Panc1 (cell line): ENCODE data around the gene EIF2B5. TPM values are rescaled to one million over a fixed set of nuclear protein-coding genes. Genes with fewer than 3 reads are reported as not detected.

Experiments used
- ATAC-seq: fragments of 200-7000 bp; cut with Tn5 transposase; 2 replicates; pipeline ENCODE4 v1.9.1; 2020; ENCODE audit warnings: mild to moderate bottlenecking, moderate library complexity
- BruUV-seq: library from RNA; stranded (reverse); fragments of 400-500 nt; replicated peaks from 2 replicates; lab custom pipeline; 2021; lab: Mats Ljungman, UMichigan
- CTCF ChIA-PET: fragments of 300-600 bp; sonication (Branson Sonifier 250); formaldehyde crosslinking; loops from one replicate; lab custom pipeline; 2022; ENCODE audit warnings: antibody characterized with exemption; lab: Charles Lee
- POLR2A ChIA-PET: fragments of 300-600 bp; sonication (Branson Sonifier 250); formaldehyde crosslinking; loops from one replicate; lab custom pipeline; 2022; ENCODE audit warnings: antibody characterized with exemption; lab: Charles Lee
- DNase-seq: peaks from one replicate; pipeline ENCODE4 v3.0.0-alpha.2; 2010; ENCODE audit warnings: low read depth, low spot score
- H3K27ac ChIP-seq: 2 replicates; pipeline ENCODE4 v1.5.1; 2011; ENCODE audit warnings: mild to moderate bottlenecking, low read length, inconsistent platforms
- H3K27me3 ChIP-seq: fragments of 200-500 bp; sonication (Bioruptor generic); 2 replicates; pipeline ENCODE4 v1.6.0; 2014; ENCODE audit warnings: low read length, inconsistent platforms; ENCODE audit not compliant: control insufficient read depth, insufficient read depth
- H3K36me3 ChIP-seq: fragments of 200-500 bp; sonication (Bioruptor generic); 2 replicates; pipeline ENCODE4 v1.5.1; 2014; ENCODE audit warnings: inconsistent platforms, mild to moderate bottlenecking, low read length, moderate library complexity; ENCODE audit not compliant: control insufficient read depth, insufficient read depth
- H3K4me1 ChIP-seq: 2 replicates; pipeline ENCODE4 v1.5.1; 2011; ENCODE audit warnings: inconsistent platforms, mild to moderate bottlenecking, low read length, moderate library complexity; ENCODE audit not compliant: control insufficient read depth, insufficient read depth
- H3K4me3 ChIP-seq, 2 experiments: 2 replicates each; pipeline ENCODE4 v1.5.1; 2011 to 2012; ENCODE audit warnings: low read depth in 2 of 2, low read length in 2 of 2, mild to moderate bottlenecking in 2 of 2, inconsistent platforms in 1 of 2, moderate library complexity in 1 of 2
- H3K9me3 ChIP-seq: fragments of 200-500 bp; sonication (Bioruptor generic); 2 replicates; pipeline ENCODE4 v1.5.1; 2014; ENCODE audit warnings: low read depth, mild to moderate bottlenecking, inconsistent platforms, low read length, moderate library complexity; ENCODE audit not compliant: control insufficient read depth, insufficient read depth
- POLR2AphosphoS5 ChIP-seq: IDR thresholded peaks from 2 replicates; pipeline ENCODE4 v1.6.1; 2012; ENCODE audit warnings: mild to moderate bottlenecking, low read depth, low read length, moderate library complexity
- SIN3A ChIP-seq: IDR thresholded peaks from 2 replicates; pipeline ENCODE4 v1.6.1; 2012; ENCODE audit warnings: low read depth, mild to moderate bottlenecking, low read length, moderate library complexity, borderline replicate concordance; ENCODE audit not compliant: insufficient read depth
- TCF7L2 ChIP-seq: IDR thresholded peaks from 2 replicates; pipeline ENCODE4 v1.6.1; 2011; ENCODE audit warnings: mild to moderate bottlenecking, low read depth, low read length, inconsistent platforms
- in situ Hi-C: cut with HindIII; loops from 2 replicates; pipeline ENCODE4 v1.10.0; 2016; ENCODE audit warnings: low sequenced_read_pairs, low pct_unique_long_range_greater_than_20kb
- intact Hi-C: fragments of 100-400 bp; cut with micrococcal nuclease; formaldehyde crosslinking; loops from one replicate; pipeline ENCODE4 v1.10.0; 2022; ENCODE audit not compliant: unreplicated experiment
- total RNA-seq: library from RNA; stranded (reverse); gene quantifications from one replicate; pipeline ENCODE4 v1.2.1, GENCODE V29; 2021; ENCODE audit not compliant: unreplicated experiment
- TF ChIP-seq, protein P1 (sequence below): fragments of 450-650 bp; IDR thresholded peaks from 2 replicates; pipeline ENCODE4 v1.5.1; 2017; ENCODE audit warnings: mild to moderate bottlenecking
- TF ChIP-seq, protein P2 (sequence below), 2 experiments: IDR thresholded peaks; 2 replicates each; pipeline ENCODE4 v1.6.1; 2011 to 2012; ENCODE audit warnings: low read depth in 2 of 2, control low read depth in 1 of 2, low read length in 1 of 2, mild to moderate bottlenecking in 1 of 2, moderate library complexity in 1 of 2; ENCODE audit not compliant: insufficient read depth in 1 of 2

Gene EIF2B5
- total RNA-seq, 1 experiment from 2014 or later = 60.2 TPM

DNA sequence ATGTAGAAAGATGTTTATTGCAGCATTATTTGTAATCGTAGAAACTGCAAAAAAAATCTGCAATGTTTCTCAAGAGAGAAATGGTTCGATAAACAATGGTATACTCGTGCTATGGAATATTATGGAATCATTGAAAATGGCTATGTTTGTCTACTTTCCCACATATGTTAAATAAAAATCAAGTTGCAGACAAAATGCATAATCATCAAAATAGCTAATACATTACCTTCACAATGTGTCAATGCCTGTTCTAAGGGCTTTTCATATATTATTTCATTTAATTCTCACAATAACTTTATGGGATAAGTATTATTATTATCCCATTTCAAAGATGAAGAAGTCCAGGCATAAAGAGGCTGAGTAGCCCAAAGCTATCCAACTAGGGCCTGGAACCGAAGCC, 2.2 kb upstream of the EIF2B5 start:
- H3K36me3 ChIP-seq = peaks cover 7% of the 10 kb centered on the region; the same call in 1 of the 2 replicates
- POLR2A ChIA-PET = no interaction called here
- BruUV-seq = no TSS peak
- peaks cover 12% of the 10 kb centered on the region for H3K4me1 ChIP-seq
- no peak overlapping the region for H3K27ac ChIP-seq
- H3K4me3 ChIP-seq = no peak overlapping the region
- intact Hi-C loops (loop anchor here (10.0 kb wide), 2 partner anchors 88 to 238 kb away; no protein-coding TSS in a partner anchor), in situ Hi-C loops (no loop called here)
- CTCF ChIA-PET = no interaction called here
- no peaks in the 10 kb centered on the region for H3K27me3 ChIP-seq
- DNase-seq (no peak), ATAC-seq (no peak)
- H3K9me3 ChIP-seq = no peaks in the 10 kb centered on the region
- no peak for TF ChIP-seq SIN3A
- TF ChIP-seq, protein P1, sequence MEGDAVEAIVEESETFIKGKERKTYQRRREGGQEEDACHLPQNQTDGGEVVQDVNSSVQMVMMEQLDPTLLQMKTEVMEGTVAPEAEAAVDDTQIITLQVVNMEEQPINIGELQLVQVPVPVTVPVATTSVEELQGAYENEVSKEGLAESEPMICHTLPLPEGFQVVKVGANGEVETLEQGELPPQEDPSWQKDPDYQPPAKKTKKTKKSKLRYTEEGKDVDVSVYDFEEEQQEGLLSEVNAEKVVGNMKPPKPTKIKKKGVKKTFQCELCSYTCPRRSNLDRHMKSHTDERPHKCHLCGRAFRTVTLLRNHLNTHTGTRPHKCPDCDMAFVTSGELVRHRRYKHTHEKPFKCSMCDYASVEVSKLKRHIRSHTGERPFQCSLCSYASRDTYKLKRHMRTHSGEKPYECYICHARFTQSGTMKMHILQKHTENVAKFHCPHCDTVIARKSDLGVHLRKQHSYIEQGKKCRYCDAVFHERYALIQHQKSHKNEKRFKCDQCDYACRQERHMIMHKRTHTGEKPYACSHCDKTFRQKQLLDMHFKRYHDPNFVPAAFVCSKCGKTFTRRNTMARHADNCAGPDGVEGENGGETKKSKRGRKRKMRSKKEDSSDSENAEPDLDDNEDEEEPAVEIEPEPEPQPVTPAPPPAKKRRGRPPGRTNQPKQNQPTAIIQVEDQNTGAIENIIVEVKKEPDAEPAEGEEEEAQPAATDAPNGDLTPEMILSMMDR = no peak
- TF ChIP-seq POLR2AphosphoS5 = no peak
- TF ChIP-seq, protein P2, sequence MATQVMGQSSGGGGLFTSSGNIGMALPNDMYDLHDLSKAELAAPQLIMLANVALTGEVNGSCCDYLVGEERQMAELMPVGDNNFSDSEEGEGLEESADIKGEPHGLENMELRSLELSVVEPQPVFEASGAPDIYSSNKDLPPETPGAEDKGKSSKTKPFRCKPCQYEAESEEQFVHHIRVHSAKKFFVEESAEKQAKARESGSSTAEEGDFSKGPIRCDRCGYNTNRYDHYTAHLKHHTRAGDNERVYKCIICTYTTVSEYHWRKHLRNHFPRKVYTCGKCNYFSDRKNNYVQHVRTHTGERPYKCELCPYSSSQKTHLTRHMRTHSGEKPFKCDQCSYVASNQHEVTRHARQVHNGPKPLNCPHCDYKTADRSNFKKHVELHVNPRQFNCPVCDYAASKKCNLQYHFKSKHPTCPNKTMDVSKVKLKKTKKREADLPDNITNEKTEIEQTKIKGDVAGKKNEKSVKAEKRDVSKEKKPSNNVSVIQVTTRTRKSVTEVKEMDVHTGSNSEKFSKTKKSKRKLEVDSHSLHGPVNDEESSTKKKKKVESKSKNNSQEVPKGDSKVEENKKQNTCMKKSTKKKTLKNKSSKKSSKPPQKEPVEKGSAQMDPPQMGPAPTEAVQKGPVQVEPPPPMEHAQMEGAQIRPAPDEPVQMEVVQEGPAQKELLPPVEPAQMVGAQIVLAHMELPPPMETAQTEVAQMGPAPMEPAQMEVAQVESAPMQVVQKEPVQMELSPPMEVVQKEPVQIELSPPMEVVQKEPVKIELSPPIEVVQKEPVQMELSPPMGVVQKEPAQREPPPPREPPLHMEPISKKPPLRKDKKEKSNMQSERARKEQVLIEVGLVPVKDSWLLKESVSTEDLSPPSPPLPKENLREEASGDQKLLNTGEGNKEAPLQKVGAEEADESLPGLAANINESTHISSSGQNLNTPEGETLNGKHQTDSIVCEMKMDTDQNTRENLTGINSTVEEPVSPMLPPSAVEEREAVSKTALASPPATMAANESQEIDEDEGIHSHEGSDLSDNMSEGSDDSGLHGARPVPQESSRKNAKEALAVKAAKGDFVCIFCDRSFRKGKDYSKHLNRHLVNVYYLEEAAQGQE (IDR thresholded peaks at IDR 0.05; ENCODE audit: insufficient read depth in 1 of 2, low read depth in 2 of 2, low read length in 1 of 2) = no peak
- no peak for TF ChIP-seq TCF7L2

DNA sequence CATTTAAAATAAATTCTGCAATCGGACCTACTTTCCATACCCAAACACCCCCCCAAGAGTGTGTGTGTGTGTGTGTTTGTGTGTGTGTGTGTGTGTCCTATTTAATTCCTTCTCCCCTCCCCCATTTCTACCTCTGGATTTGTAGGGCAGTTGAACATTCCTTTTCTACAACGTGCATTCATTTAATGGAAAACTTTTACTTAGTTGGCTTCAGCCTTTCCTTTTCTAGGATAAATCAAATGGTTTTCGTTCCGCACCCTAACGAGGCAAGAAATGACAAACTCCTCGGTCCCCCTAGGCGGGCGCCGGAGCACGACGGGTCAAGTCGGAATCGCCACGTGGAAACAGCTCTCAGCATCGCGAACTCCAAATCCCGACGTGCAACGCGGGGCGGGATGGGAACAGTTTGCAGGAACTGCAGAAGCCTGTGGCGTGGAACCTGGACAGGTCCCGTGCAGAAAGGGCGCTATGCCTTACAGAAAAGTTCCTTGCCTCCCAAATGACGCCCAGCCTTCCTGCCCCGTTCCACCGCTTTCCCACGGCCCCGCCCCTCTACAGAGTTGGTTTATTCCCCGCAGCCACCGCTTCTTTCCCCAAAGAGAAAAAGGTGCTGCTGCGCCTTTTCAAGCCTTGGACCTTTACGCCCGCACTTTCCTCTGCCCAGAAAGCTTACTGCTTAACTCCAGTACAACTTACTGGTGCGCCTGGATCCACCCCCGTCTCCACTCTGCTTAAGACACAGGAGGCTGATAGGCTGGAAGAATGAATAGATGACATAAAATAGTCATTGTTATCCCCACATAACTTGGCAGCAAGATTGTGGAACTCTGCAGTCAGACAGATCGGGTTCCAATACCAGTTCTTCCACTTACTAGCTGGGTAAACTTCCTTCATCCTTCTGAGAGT, 1.1 kb upstream of the EIF2B5 start:
- H3K36me3 ChIP-seq = peaks cover 9% of the 10 kb centered on the region; the same call in 1 of the 2 replicates
- no peaks in the 10 kb centered on the region for H3K9me3 ChIP-seq
- ATAC-seq (peak; percentile 86), DNase-seq (peak; percentile 74)
- in situ Hi-C loops (no loop called here), intact Hi-C loops (loop anchor here (10.0 kb wide), 2 partner anchors 89 to 239 kb away; no protein-coding TSS in a partner anchor)
- ChIA-PET POLR2A (no interaction called here), CTCF (interaction anchor here (0.6 to 1.1 kb wide), 3 partner anchors 25 to 104 kb away, joined by 3 to 6 read pairs (median 3); no protein-coding TSS in a partner anchor)
- H3K4me1 ChIP-seq = peaks cover 12% of the 10 kb centered on the region
- H3K27me3 ChIP-seq = no peaks in the 10 kb centered on the region
- peak overlapping the region; percentile 96 to 100 for H3K4me3 ChIP-seq
- TF ChIP-seq, protein P1 = no peak
- TF ChIP-seq TCF7L2 = no peak
- TF ChIP-seq POLR2AphosphoS5 = peak; percentile 58; the same call in 1 of the 2 replicates
- TF ChIP-seq, protein P2 (IDR thresholded peaks at IDR 0.05; ENCODE audit: insufficient read depth in 1 of 2, low read depth in 2 of 2, low read length in 1 of 2) = peak in 1 of 2 experiments; percentile 42; a peak in 1 of 4 replicates
- TF ChIP-seq SIN3A = 0 out of 2 replicates have a peak, but pooled peaks have one; percentile 32
- BruUV-seq = no TSS peak
- peak overlapping the region; percentile 98 for H3K27ac ChIP-seq
